OCI-LY7 (cell line): ENCODE measurements around the gene DCAF4. TPM values are rescaled to one million over a fixed set of nuclear protein-coding genes. Genes with fewer than 3 reads are reported as not detected.

Experiments
- BruUV-seq: library from RNA; stranded (reverse); fragments of 400-500 nt; replicated peaks from 2 replicates; lab custom pipeline; 2021; lab: Mats Ljungman, UMichigan
- CTCF ChIA-PET: fragments of 300-600 bp; sonication (Branson Sonifier 250); formaldehyde crosslinking; loops from one replicate; lab custom pipeline; 2022; ENCODE audit warnings: antibody characterized with exemption; ENCODE audit not compliant: unreplicated experiment; lab: Charles Lee
- POLR2A ChIA-PET: fragments of 300-600 bp; sonication (Branson Sonifier 250); formaldehyde crosslinking; loops from one replicate; lab custom pipeline; 2022; ENCODE audit warnings: antibody characterized with exemption; lab: Charles Lee
- DNase-seq: peaks from one replicate; pipeline ENCODE4 v3.0.0-alpha.2; 2015; ENCODE audit warnings: low spot score
- H2AFZ ChIP-seq: fragments of 200-600 bp; sonication (generic), shearing (Covaris generic); 2 replicates; pipeline ENCODE4 v1.6.1; 2014; ENCODE audit warnings: mild to moderate bottlenecking, antibody characterized with exemption, low read length, moderate library complexity
- H3K27ac ChIP-seq: fragments of 200-600 bp; sonication (generic); 2 replicates; pipeline ENCODE4 v1.5.1; 2014; ENCODE audit warnings: mixed run types, low read depth, mild to moderate bottlenecking, moderate library complexity, low read length, inconsistent platforms; ENCODE audit not compliant: poor library complexity, severe bottlenecking
- H3K36me3 ChIP-seq: fragments of 200-600 bp; sonication (generic); 2 replicates; pipeline ENCODE4 v1.6.1; 2014; ENCODE audit warnings: mild to moderate bottlenecking, antibody characterized with exemption, low read length, moderate library complexity, mixed read lengths; ENCODE audit not compliant: insufficient read depth
- H3K4me1 ChIP-seq: fragments of 200-600 bp; sonication (generic); 2 replicates; pipeline ENCODE4 v1.5.1; 2014; ENCODE audit warnings: mild to moderate bottlenecking, low read length; ENCODE audit not compliant: insufficient read depth, poor library complexity, severe bottlenecking
- H3K4me2 ChIP-seq: fragments of 200-600 bp; sonication (generic); 2 replicates; pipeline ENCODE4 v1.6.1; 2014; ENCODE audit warnings: mild to moderate bottlenecking, low read length
- H3K4me3 ChIP-seq: fragments of 200-600 bp; sonication (generic); 2 replicates; pipeline ENCODE4 v1.5.1; 2014; ENCODE audit warnings: mild to moderate bottlenecking, low read depth, low read length; ENCODE audit not compliant: poor library complexity, severe bottlenecking
- H3K79me2 ChIP-seq: fragments of 200-600 bp; sonication (generic); 2 replicates; pipeline ENCODE4 v1.6.1; 2016; ENCODE audit warnings: low read depth, mild to moderate bottlenecking, low read length, moderate library complexity, mixed read lengths; ENCODE audit not compliant: insufficient read depth
- H3K9me2 ChIP-seq: fragments of 200-600 bp; sonication (generic); 2 replicates; pipeline ENCODE4 v1.6.1; 2016; ENCODE audit warnings: mild to moderate bottlenecking, low read length, mixed read lengths; ENCODE audit not compliant: insufficient read depth
- H3K9me3 ChIP-seq: fragments of 200-600 bp; sonication (generic); 2 replicates; pipeline ENCODE4 v1.6.1; 2014; ENCODE audit warnings: mild to moderate bottlenecking, mixed run types, low read length, mixed read lengths
- H4K20me1 ChIP-seq: fragments of 200-600 bp; sonication (generic); 2 replicates; pipeline ENCODE4 v1.6.1; 2014; ENCODE audit warnings: mild to moderate bottlenecking, antibody characterized with exemption, low read length, moderate library complexity, mixed read lengths; ENCODE audit not compliant: insufficient read depth
- CTCF ChIP-seq: fragments of 200-600 bp; sonication (generic); conservative IDR thresholded peaks from 2 replicates; pipeline ENCODE4 v1.5.1; 2014; ENCODE audit warnings: mild to moderate bottlenecking, antibody characterized with exemption, low read length, moderate library complexity, mixed read lengths
- EZH2phosphoT487 ChIP-seq: fragments of 200-600 bp; sonication (generic); IDR thresholded peaks from 2 replicates; pipeline ENCODE4 v1.6.1; 2018; ENCODE audit warnings: low read depth, borderline replicate concordance, mild to moderate bottlenecking, mixed run types, antibody characterized with exemption, low read length, moderate library complexity, mixed read lengths
- intact Hi-C: fragments of 100-400 bp; cut with micrococcal nuclease; formaldehyde crosslinking; loops from one replicate; pipeline ENCODE4 v1.10.0; 2022; ENCODE audit not compliant: unreplicated experiment
- total RNA-seq, 2 experiments: library from RNA; depleted of rRNA in 1 of 2; stranded (reverse); fragments of >200 nt in 1 of 2; shearing (Covaris generic) in 1 of 2; gene quantifications; 2 replicates each; pipeline ENCODE4 v1.2.3, GENCODE V29; 2014 to 2022

The DCAF4 gene
- total RNA-seq, 2 experiments from 2014 or later: 31.1 to 48.8 TPM

- Histone ChIP-seq H3K36me3 (peaks cover 37% of the 10 kb centered on the region), H3K9me2 (no peaks in the 10 kb centered on the region), H3K4me2 (no peak overlapping the region), H4K20me1 (no peaks in the 10 kb centered on the region), H3K27ac (no peak overlapping the region), H3K4me1 (no peaks in the 10 kb centered on the region), H3K79me2 (no peaks in the 10 kb centered on the region), H3K4me3 (no peak overlapping the region), H2AFZ (no peak overlapping the region), H3K9me3 (no peaks in the 10 kb centered on the region)
- intact Hi-C loops: no loop called here
- no TSS peak for BruUV-seq
- POLR2A ChIA-PET: no interaction called here
- TF ChIP-seq CTCF (no peak), EZH2phosphoT487 (no peak)
- no peak for DNase-seq
- CTCF ChIA-PET: no interaction called here
These were observed 39.0 kb downstream of the DCAF4 start for GRCh38 chr14:72965249-72965648.

- Histone ChIP-seq H3K9me2 (no peaks in the 10 kb centered on the region), H2AFZ (no peak overlapping the region), H3K4me2 (no peak overlapping the region), H3K4me1 (no peaks in the 10 kb centered on the region), H3K27ac (no peak overlapping the region), H3K9me3 (no peaks in the 10 kb centered on the region), H3K4me3 (no peak overlapping the region), H3K36me3 (peaks cover 37% of the 10 kb centered on the region), H3K79me2 (no peaks in the 10 kb centered on the region), H4K20me1 (no peaks in the 10 kb centered on the region)
- ChIA-PET CTCF (no interaction called here), POLR2A (no interaction called here)
- BruUV-seq: no TSS peak
- no peak for TF ChIP-seq CTCF
- no peak for TF ChIP-seq EZH2phosphoT487
- intact Hi-C loops: no loop called here
- no peak for DNase-seq
These were observed 39.8 kb downstream of the DCAF4 start for GRCh38 chr14:72966038-72966437.

- no peak overlapping the region for H3K4me2 ChIP-seq
- H4K20me1 ChIP-seq: no peaks in the 10 kb centered on the region
- no peaks in the 10 kb centered on the region for H3K4me1 ChIP-seq
- TF ChIP-seq CTCF (no peak), EZH2phosphoT487 (no peak)
- no peaks in the 10 kb centered on the region for H3K9me3 ChIP-seq
- no TSS peak for BruUV-seq
- POLR2A ChIA-PET: no interaction called here
- H3K4me3 ChIP-seq: no peak overlapping the region
- no peaks in the 10 kb centered on the region for H3K9me2 ChIP-seq
- no peak for DNase-seq
- H2AFZ ChIP-seq: no peak overlapping the region
- H3K79me2 ChIP-seq: no peaks in the 10 kb centered on the region
- no peak overlapping the region for H3K27ac ChIP-seq
- intact Hi-C loops: no loop called here
- CTCF ChIA-PET: no interaction called here
- peaks cover 21% of the 10 kb centered on the region for H3K36me3 ChIP-seq
These were observed 42.1 kb downstream of the DCAF4 start for GRCh38 chr14:72968316-72968715.
